Heart left ventricle (tissue), 16 donors: ENCODE data around the gene PRKCA. TPM values are rescaled to one million over a fixed set of nuclear protein-coding genes. Genes with fewer than 3 reads are reported as not detected.

Source experiments
- ATAC-seq, 4 donors: fragments of 200-7000 bp; cut with Tn5 transposase; one replicate each; pipeline ENCODE4 v1.9.1; 2020 to 2022; ENCODE audit warnings: moderate library complexity in 4 of 4, mild to moderate bottlenecking in 3 of 4, moderate number of reproducible peaks in 1 of 4
- DNase-seq, 5 donors: peaks; one replicate each; pipeline ENCODE4 v3.0.0-alpha.2; 2020
- H3K27ac ChIP-seq, 12 donors: fragments of 200-600 bp; sonication (generic) in 4 of 12; one replicate each; pipeline versions ENCODE4 v1.5.0 to v1.8.0; 2016 to 2022; ENCODE audit warnings: mild to moderate bottlenecking in 2 of 12
- H3K27me3 ChIP-seq, 9 donors: fragments of 200-600 bp; sonication (generic) in 2 of 9; one replicate each; pipeline versions ENCODE4 v1.5.1 to v1.8.0; 2016 to 2022; ENCODE audit warnings: mild to moderate bottlenecking in 3 of 9
- H3K36me3 ChIP-seq, 9 donors: fragments of 200-600 bp; sonication (generic) in 2 of 9; one replicate each; pipeline versions ENCODE4 v1.5.0 to v1.8.0; 2018 to 2022; ENCODE audit warnings: mild to moderate bottlenecking in 2 of 9
- H3K4me1 ChIP-seq, 12 donors: fragments of 200-600 bp; sonication (generic) in 4 of 12; one replicate each; pipeline versions ENCODE4 v1.5.0 to v1.8.0; 2016 to 2022; ENCODE audit warnings: mild to moderate bottlenecking in 3 of 12
- H3K4me3 ChIP-seq, 12 donors: fragments of 200-600 bp; sonication (generic) in 4 of 12; one replicate each; pipeline versions ENCODE4 v1.5.0 to v1.8.0; 2017 to 2022; ENCODE audit warnings: mild to moderate bottlenecking in 9 of 12, moderate library complexity in 4 of 12
- H3K9me3 ChIP-seq, 12 donors: fragments of 200-600 bp; sonication (generic) in 4 of 12; one replicate each; pipeline versions ENCODE4 v1.5.0 to v1.8.0; 2016 to 2022; ENCODE audit warnings: mild to moderate bottlenecking in 1 of 12
- CTCF ChIP-seq, 12 donors: fragments of 200-600 bp; sonication (generic) in 4 of 12; IDR thresholded peaks; one replicate each; pipeline versions ENCODE4 v1.5.0 to v1.8.0; 2018 to 2022; ENCODE audit warnings: antibody characterized with exemption in 12 of 12, mild to moderate bottlenecking in 5 of 12
- POLR2A ChIP-seq, 2 donors: fragments of 450-650 bp; IDR thresholded peaks; one replicate each; pipeline ENCODE4 v1.6.1; 2017; ENCODE audit warnings: antibody characterized with exemption in 2 of 2, mild to moderate bottlenecking in 2 of 2, moderate library complexity in 2 of 2
- WGBS, 4 donors: extraction: QIAGEN DNeasy Blood & Tissue Kit in 2 of 4; methylation state at CpG; one replicate each; pipeline versions ENCODE4 v1.1.5 to v1.1.7; 2013 to 2018; 5-methylcytosine and 5-hydroxymethylcytosine counted together
- intact Hi-C, 10 donors: fragments of 100-400 bp; cut with DNase I; formaldehyde crosslinking; loops; one replicate each; pipeline versions ENCODE4 v1.11.1 to v1.14.2; 2022
- polyA plus RNA-seq, 2 donors: library from polyadenylated mRNA; stranded (reverse); fragments of 200-250 nt; gene quantifications; one replicate each; pipeline ENCODE4 v1.2.3, GENCODE V29; 2013
- total RNA-seq, 9 donors: library from RNA; depleted of rRNA in 2 of 9; stranded (reverse); fragments of >200 nt in 2 of 9; fragmentation: NEBNext Ultra II Directional in 3 of 9; extraction: Animal tissue kit (Norgen Biotek cat#: 25700) in 3 of 9; gene quantifications; one replicate each; pipeline versions ENCODE4 v1.1.0 to v1.2.4, GENCODE V29; 2016 to 2023
- donor health status: ischemic (EF 13 %, LVEDD 7.1; RV severe dilation, severe dysfunction).
- donor health status: healthy with polysubstance abuse.
- donor health status: DM: no; HTN: yes; CAD: no.
- donor health status: DM: no; HTN: no; CAD: no.
- donor health status: ischemic (EF 25% LVEDD 6.9; RV normal size, moderate dysfunction).
- donor health status: ischemic (EF 25% LVEDD 5.7; RV mildly dilated, moderate dysfunction).
- donor health status: healthy.
- donor health status: DM: yes; HTN: yes; CAD: no.
- donor health status: ischemic (EF 35%, LVEDD 5.7; RV mildly dilated, moderate dysfunction).
- donor health status: nonischemic (EF 11% LVEDD 7.7; RV severe dilation, severe dysfunction).
- donor health status: DM: yes; HTN: yes; CAD: no.
- donor health status: PGD.
- donor health status: ischemic (EF 29% LVEDD 5.4; RV normal size, mild dysfunction).
- donor health status: nonischemic (EF 23%, LVEDD 6.1; RV moderate dilation, normal function).

The PRKCA gene
- total and polyA plus RNA-seq, 11 donors: 3.4 to 26.8 (median 11.4) TPM

GRCh38 chr17:66395961-66396360, 93.5 kb downstream of the PRKCA start:
- H3K9me3 ChIP-seq: no peaks in the 10 kb centered on the region
- H3K27ac ChIP-seq: no peak overlapping the region
- no peaks in the 10 kb centered on the region for H3K27me3 ChIP-seq
- ATAC-seq (no peak), DNase-seq (no peak)
- no peaks in the 10 kb centered on the region for H3K36me3 ChIP-seq
- intact Hi-C loops: no loop called here
- TF ChIP-seq POLR2A (IDR thresholded peaks at IDR 0.05) (no peak), CTCF (IDR thresholded peaks at IDR 0.05) (no peak)
- peaks cover 0 to 10% (median 0%) of the 10 kb centered on the region in 12 donors for H3K4me1 ChIP-seq
- H3K4me3 ChIP-seq: no peak overlapping the region

- intact Hi-C loops: no loop called here
- no peak for ATAC-seq
- Histone ChIP-seq H3K4me3 (no peak overlapping the region), H3K9me3 (no peaks in the 10 kb centered on the region), H3K27me3 (no peaks in the 10 kb centered on the region), H3K4me1 (peaks cover 0 to 10% (median 0%) of the 10 kb centered on the region in 12 donors), H3K27ac (no peak overlapping the region), H3K36me3 (no peaks in the 10 kb centered on the region)
- 74 to 84% (median 80%) methylated on average over 3 of the region's 3 CpGs for WGBS, 4 donors
- TF ChIP-seq CTCF (IDR thresholded peaks at IDR 0.05) (no peak), POLR2A (IDR thresholded peaks at IDR 0.05) (no peak)
- DNase-seq: no peak
Measured at GRCh38 chr17:66397486-66397885, 95.1 kb downstream of the PRKCA start.

- ATAC-seq: no peak
- no peaks in the 10 kb centered on the region for H3K27me3 ChIP-seq
- no peaks in the 10 kb centered on the region for H3K36me3 ChIP-seq
- H3K4me3 ChIP-seq: no peak overlapping the region
- intact Hi-C loops: no loop called here
- H3K27ac ChIP-seq: no peak overlapping the region
- no peaks in the 10 kb centered on the region for H3K9me3 ChIP-seq
- TF ChIP-seq CTCF (IDR thresholded peaks at IDR 0.05) (no peak), POLR2A (IDR thresholded peaks at IDR 0.05) (no peak)
- WGBS, 4 donors: 57 to 62% (median 58%) methylated on average over 4 of the region's 4 CpGs
- DNase-seq: no peak
- H3K4me1 ChIP-seq: peaks cover 0 to 10% (median 0%) of the 10 kb centered on the region in 12 donors
Measured at GRCh38 chr17:66398059-66398458, 95.6 kb downstream of the PRKCA start.

- DNase-seq (no peak), ATAC-seq (no peak)
- no peak overlapping the region for H3K4me3 ChIP-seq
- no peaks in the 10 kb centered on the region for H3K9me3 ChIP-seq
- peaks cover 0 to 11% (median 0%) of the 10 kb centered on the region in 12 donors for H3K4me1 ChIP-seq
- no peak overlapping the region for H3K27ac ChIP-seq
- intact Hi-C loops: no loop called here
- H3K27me3 ChIP-seq: no peaks in the 10 kb centered on the region
- H3K36me3 ChIP-seq: no peaks in the 10 kb centered on the region
- 87 to 93% (median 91%) methylated on average over 8 of the region's 8 CpGs for WGBS, 4 donors
- TF ChIP-seq CTCF (IDR thresholded peaks at IDR 0.05) (no peak), POLR2A (IDR thresholded peaks at IDR 0.05) (no peak)
Measured at GRCh38 chr17:66398617-66399016, 96.2 kb downstream of the PRKCA start.
